ENCODE measurements around the gene ZNF605. TPM values are rescaled to one million over a fixed set of nuclear protein-coding genes. Genes with fewer than 3 reads are reported as not detected.
A peak's percentile ranks its signal among the peaks of the same experiment; 100 is the strongest.

The ZNF605 gene
- total and polyA plus RNA-seq, 2 donors (not counting 3 experiments of a cell fraction or from before 2014, with no cell fraction given), result 2.4 to 11.3 TPM

- dilution Hi-C loops (cut with MboI; ENCODE audit: extremely low pct_ligation_motif_present, low sequenced_read_pairs) (no loop called here), intact Hi-C loops (cut with micrococcal nuclease) (loop anchor here (1.0 to 2.0 kb wide), 3 partner anchors 21 to 193 kb away; partner anchors contain the start of gene ZNF140)
- Histone ChIP-seq H3K4me2 (ENCODE audit: insufficient read depth, low read length) (peak overlapping the region; percentile 32), H2AFZ (ENCODE audit: low read depth, low read length) (peak overlapping the region; percentile 58), H3K9me3 (replicated peaks; ENCODE audit: control insufficient read depth, insufficient read depth, low read length) (no peaks in the 10 kb centered on the region), H3K9ac (replicated peaks; ENCODE audit: extremely low read depth, insufficient read depth, low read length) (peak overlapping the region; percentile 35), H3K4me3 (replicated peaks in 1 of 3; ENCODE audit: insufficient read depth in 1 of 3, low read depth in 1 of 3, low read length in 3 of 3) (peak overlapping the region; percentile 52 to 90 (median 62)), H3K4me1 (ENCODE audit: control insufficient read depth, extremely low read depth, insufficient read depth, low read length) (no peaks in the 10 kb centered on the region), H3K27me3 (ENCODE audit: control insufficient read depth in 2 of 2, insufficient read depth in 2 of 2, low read length in 2 of 2) (no peaks in the 10 kb centered on the region), H3K9me1 (replicated peaks; ENCODE audit: control insufficient read depth, extremely low read depth, insufficient read depth, low read length) (no peaks in the 10 kb centered on the region), H3K36me3 (ENCODE audit: control insufficient read depth in 2 of 2, extremely low read depth in 1 of 2, insufficient read depth in 2 of 2, low read length in 2 of 2) (peaks cover 0 to 3% of the 10 kb centered on the region in 2 experiments), H3K27ac (ENCODE audit: insufficient read depth, low read depth, low read length) (no peak overlapping the region), H3K79me2 (ENCODE audit: control insufficient read depth, insufficient read depth, low read length) (peaks cover 21% of the 10 kb centered on the region), H4K20me1 (replicated peaks; ENCODE audit: control insufficient read depth, extremely low read depth, insufficient read depth, low read length) (no peaks in the 10 kb centered on the region)
- FAIRE-seq, result no peak
- ChIA-PET POLR2A (interaction anchor here (0.6 kb wide), 1 partner anchor 189 kb away, joined by 3 read pairs; no protein-coding TSS in a partner anchor), CTCF (interaction anchor here (0.6 to 1.2 kb wide), 3 partner anchors 13 to 18 kb away, joined by 3 to 6 read pairs (median 3); no protein-coding TSS in a partner anchor)
- BruUV-seq (replicated peaks), result TSS peak; percentile 30
- DNase-seq (ENCODE audit: low read depth, low spot score), result peak; percentile 17
- no peak for TF ChIP-seq EZH2 (IDR thresholded peaks at IDR 0.05; ENCODE audit: borderline replicate concordance, low read depth, low read length, severe bottlenecking)
- no peak for TF ChIP-seq POLR2AphosphoS5 (IDR thresholded peaks at IDR 0.05; ENCODE audit: insufficient read depth, low read depth, low read length)
- TF ChIP-seq MAX (IDR thresholded peaks at IDR 0.05; ENCODE audit: insufficient read depth, insufficient read length), result no peak
- no peak for TF ChIP-seq MYC (IDR thresholded peaks at IDR 0.05; ENCODE audit: low read depth, low read length)
- no peak for TF ChIP-seq FOS (IDR thresholded peaks at IDR 0.05; ENCODE audit: borderline replicate concordance, insufficient read depth, low read length)
- no peak for TF ChIP-seq JUN (IDR thresholded peaks at IDR 0.05; ENCODE audit: borderline replicate concordance, insufficient read depth, insufficient read length, low read depth)
- TF ChIP-seq GATA2 (IDR thresholded peaks at IDR 0.05; ENCODE audit: insufficient read depth, insufficient read length, low read depth, low read length), result no peak
- no peak for TF ChIP-seq CTCF (IDR thresholded peaks at IDR 0.05; ENCODE audit: extremely low read depth in 1 of 2, insufficient read depth in 1 of 2, low read depth in 1 of 2, low read length in 2 of 2)
Observed at GRCh38 chr12:132886529-132887477, 69.3 kb downstream of the ZNF605 start.
